Endothelial cell (in vitro differentiated cells): ENCODE measurements around the gene CACFD1. TPM values are rescaled to one million over a fixed set of nuclear protein-coding genes. Genes with fewer than 3 reads are reported as not detected.

Source experiments
- DNase-seq: peaks from one replicate; pipeline ENCODE4 v3.0.0; 2021; ENCODE audit warnings: low spot score
- H3K27ac Mint-ChIP-seq: one replicate; pipeline ENCODE4 v1.8.0; 2021; ENCODE audit warnings: mixed read lengths, inconsistent platforms; ENCODE audit not compliant: unreplicated experiment
- H3K27me3 Mint-ChIP-seq: one replicate; pipeline ENCODE4 v1.8.0; 2021; ENCODE audit warnings: mild to moderate bottlenecking, moderate library complexity, mixed read lengths, inconsistent platforms; ENCODE audit not compliant: unreplicated experiment
- H3K36me3 Mint-ChIP-seq: one replicate; pipeline ENCODE4 v1.8.0; 2021; ENCODE audit warnings: mild to moderate bottlenecking, low read depth, mixed read lengths, inconsistent platforms; ENCODE audit not compliant: unreplicated experiment
- H3K4me1 Mint-ChIP-seq: one replicate; pipeline ENCODE4 v1.8.0; 2021; ENCODE audit warnings: mild to moderate bottlenecking, mixed read lengths, inconsistent platforms; ENCODE audit not compliant: unreplicated experiment
- H3K4me3 Mint-ChIP-seq: one replicate; pipeline ENCODE4 v1.8.0; 2021; ENCODE audit warnings: mild to moderate bottlenecking, mixed read lengths, inconsistent platforms; ENCODE audit not compliant: unreplicated experiment
- H3K9me3 Mint-ChIP-seq: one replicate; pipeline ENCODE4 v1.8.0; 2021; ENCODE audit warnings: mixed read lengths, inconsistent platforms; ENCODE audit not compliant: unreplicated experiment
- total RNA-seq: library from RNA; stranded (reverse); fragmentation: NEBNext Ultra II Directional; extraction: Animal tissue kit (Norgen Biotek cat#: 25700); gene quantifications from one replicate; pipeline ENCODE4 v1.2.1, GENCODE V29; 2021; ENCODE audit not compliant: unreplicated experiment
- TF ChIP-seq, protein P1 (sequence below): fragments of 200-600 bp; sonication (generic); IDR thresholded peaks from one replicate; pipeline ENCODE4 v1.5.0; 2021; ENCODE audit warnings: antibody characterized with exemption; ENCODE audit not compliant: unreplicated experiment

Gene CACFD1
- total RNA-seq, 1 donor from 2014 or later, result 34.3 TPM

- TF ChIP-seq, protein P1, sequence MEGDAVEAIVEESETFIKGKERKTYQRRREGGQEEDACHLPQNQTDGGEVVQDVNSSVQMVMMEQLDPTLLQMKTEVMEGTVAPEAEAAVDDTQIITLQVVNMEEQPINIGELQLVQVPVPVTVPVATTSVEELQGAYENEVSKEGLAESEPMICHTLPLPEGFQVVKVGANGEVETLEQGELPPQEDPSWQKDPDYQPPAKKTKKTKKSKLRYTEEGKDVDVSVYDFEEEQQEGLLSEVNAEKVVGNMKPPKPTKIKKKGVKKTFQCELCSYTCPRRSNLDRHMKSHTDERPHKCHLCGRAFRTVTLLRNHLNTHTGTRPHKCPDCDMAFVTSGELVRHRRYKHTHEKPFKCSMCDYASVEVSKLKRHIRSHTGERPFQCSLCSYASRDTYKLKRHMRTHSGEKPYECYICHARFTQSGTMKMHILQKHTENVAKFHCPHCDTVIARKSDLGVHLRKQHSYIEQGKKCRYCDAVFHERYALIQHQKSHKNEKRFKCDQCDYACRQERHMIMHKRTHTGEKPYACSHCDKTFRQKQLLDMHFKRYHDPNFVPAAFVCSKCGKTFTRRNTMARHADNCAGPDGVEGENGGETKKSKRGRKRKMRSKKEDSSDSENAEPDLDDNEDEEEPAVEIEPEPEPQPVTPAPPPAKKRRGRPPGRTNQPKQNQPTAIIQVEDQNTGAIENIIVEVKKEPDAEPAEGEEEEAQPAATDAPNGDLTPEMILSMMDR, result no peak
- H3K4me1 Mint-ChIP-seq, result no peaks in the 10 kb centered on the region
- peaks cover 4% of the 10 kb centered on the region for H3K36me3 Mint-ChIP-seq
- no peaks in the 10 kb centered on the region for H3K9me3 Mint-ChIP-seq
- DNase-seq, result no peak
- no peak overlapping the region for H3K4me3 Mint-ChIP-seq
- peaks cover 10% of the 10 kb centered on the region for H3K27me3 Mint-ChIP-seq
- H3K27ac Mint-ChIP-seq, result no peak overlapping the region
Observed at GRCh38 chr9:133468777-133469421, 9.1 kb downstream of the CACFD1 start.

- Mint-ChIP-seq H3K27ac (peak overlapping the region; percentile 84), H3K9me3 (no peaks in the 10 kb centered on the region), H3K27me3 (peaks cover 8% of the 10 kb centered on the region), H3K36me3 (peaks cover 6% of the 10 kb centered on the region), H3K4me1 (no peaks in the 10 kb centered on the region), H3K4me3 (no peak overlapping the region)
- DNase-seq, result no peak
- TF ChIP-seq, protein P1, result no peak
Observed at GRCh38 chr9:133470427-133470924, 10.7 kb downstream of the CACFD1 start.

- DNase-seq, result no peak
- Mint-ChIP-seq H3K9me3 (no peaks in the 10 kb centered on the region), H3K4me3 (no peak overlapping the region), H3K4me1 (no peaks in the 10 kb centered on the region), H3K36me3 (peaks cover 3% of the 10 kb centered on the region), H3K27ac (no peak overlapping the region), H3K27me3 (peaks cover 6% of the 10 kb centered on the region)
- TF ChIP-seq, protein P1, result no peak
Observed at GRCh38 chr9:133470988-133471387, 11.2 kb downstream of the CACFD1 start.

GRCh38 chr9:133471551-133472276, 11.9 kb downstream of the CACFD1 start:
- Mint-ChIP-seq H3K9me3 (no peaks in the 10 kb centered on the region), H3K4me1 (no peaks in the 10 kb centered on the region), H3K27me3 (peaks cover 6% of the 10 kb centered on the region), H3K36me3 (peaks cover 3% of the 10 kb centered on the region), H3K27ac (no peak overlapping the region), H3K4me3 (no peak overlapping the region)
- no peak for DNase-seq
- TF ChIP-seq, protein P1, result no peak

DNA sequence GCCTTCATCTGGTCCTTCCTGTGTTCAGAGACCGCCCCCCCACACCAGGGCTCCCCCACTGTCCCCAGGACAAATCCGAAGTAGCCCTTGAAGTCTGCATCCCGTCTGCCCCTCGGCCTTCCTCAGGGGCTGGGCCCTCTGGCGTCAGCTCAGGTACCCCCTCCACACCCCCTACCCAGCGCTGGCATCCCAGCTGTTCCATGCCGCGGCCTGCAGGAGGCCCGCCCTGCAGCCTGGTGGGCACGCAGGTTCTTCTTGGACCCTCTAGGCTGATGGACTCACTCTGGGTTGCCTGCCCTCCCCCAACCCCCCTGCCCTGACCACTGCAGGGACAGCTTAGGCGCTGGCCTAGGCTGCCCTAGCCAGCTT, 12.5 kb downstream of the CACFD1 start:
- TF ChIP-seq, protein P1, result no peak
- H3K27me3 Mint-ChIP-seq, result peaks cover 6% of the 10 kb centered on the region
- H3K36me3 Mint-ChIP-seq, result peaks cover 3% of the 10 kb centered on the region
- no peaks in the 10 kb centered on the region for H3K9me3 Mint-ChIP-seq
- H3K4me1 Mint-ChIP-seq, result no peaks in the 10 kb centered on the region
- no peak overlapping the region for H3K27ac Mint-ChIP-seq
- H3K4me3 Mint-ChIP-seq, result no peak overlapping the region
- DNase-seq, result no peak
